ENCODE data around the gene LGALS1.
"Not testable (repeated sequence)": the region's sequence is repeated elsewhere in the genome, so short reads cannot be mapped to it uniquely, and the experiment has no call there.

LGALS1 gene

DNA sequence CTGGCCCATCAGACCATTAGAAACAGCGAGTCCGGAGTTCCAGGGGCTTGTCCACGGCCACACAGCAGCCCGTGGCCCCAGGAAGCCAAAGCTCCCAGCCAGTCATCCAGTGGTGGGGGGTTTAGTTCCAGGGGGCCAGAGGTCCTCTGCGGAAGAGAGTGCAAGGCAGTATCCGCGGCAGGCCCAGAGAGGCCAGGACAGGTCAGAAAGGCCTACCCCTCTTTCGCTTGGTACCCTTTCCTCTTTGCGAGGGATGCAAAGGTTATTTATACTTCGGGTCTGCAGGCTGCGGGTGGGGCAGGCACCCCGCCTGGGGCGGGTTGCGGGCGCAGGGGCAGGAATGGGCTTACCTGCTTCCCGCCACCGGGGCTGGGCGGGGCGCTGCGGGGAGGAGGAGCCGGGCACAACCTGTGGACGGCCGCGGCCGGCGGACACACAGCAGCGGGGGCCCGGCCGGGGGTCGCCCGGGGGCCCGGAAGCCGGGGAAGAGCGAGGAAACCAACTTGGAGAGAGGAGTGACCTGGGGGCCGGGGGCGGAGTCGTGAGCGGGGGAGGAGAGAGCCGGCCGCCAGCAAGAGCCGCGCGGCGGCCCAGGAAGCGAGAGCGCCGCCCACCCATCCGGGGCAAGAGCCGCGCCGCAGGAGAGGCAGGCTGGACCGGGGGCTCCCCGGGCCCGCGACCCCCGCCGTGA, 36.2 kb upstream of the LGALS1 start, which contains the start of gene SH3BP1:
SH3BP1 (plus strand) TSS at position 600 of the 691 bp plus-strand sequence. CDS start 119 bp downstream, outside the sequence.
- DNase-seq (ENCODE audit: low spot score), result peak; percentile 79

DNA sequence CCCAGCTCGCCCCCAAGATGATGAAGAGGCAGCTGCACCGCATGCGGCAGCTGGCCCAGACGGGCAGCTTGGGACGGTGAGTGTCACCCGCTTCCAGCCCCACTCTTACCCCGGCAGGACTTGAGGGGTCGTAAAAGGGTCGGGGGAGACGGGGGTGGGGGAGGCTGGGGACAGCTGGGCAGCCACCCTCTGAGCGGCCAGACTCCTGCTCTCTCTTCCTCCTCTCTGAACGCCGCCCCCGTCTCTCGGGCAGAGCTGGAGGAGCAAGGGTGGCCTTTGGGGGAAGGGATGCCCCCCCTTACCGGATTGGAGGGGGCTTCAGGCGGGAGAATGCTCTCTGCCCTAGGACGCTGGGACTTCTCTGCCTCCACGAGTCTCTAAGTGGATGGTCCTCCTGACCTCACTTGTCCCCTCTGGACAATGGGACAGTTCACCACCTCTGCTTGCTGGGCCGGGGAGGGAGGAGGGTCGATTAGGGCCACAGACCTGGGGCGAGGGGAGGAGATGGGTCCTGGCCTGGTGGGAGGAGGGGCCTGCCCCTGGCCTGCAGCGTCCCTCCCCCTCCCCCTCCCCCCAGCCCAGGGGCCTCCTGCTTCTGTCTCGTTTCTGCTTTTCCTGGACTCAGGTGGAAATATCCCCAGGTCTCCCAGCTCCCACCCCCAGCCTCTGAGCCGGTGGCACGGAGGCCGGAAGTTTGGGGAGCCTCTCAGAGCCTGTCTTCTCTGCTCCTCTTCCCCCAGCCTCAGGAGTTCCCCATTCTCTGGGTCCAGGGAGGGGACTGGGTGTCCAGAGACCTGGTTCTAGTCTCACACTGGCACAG, 35.5 kb upstream of the LGALS1 start:
- no peak for DNase-seq (ENCODE audit: low spot score)

DNA sequence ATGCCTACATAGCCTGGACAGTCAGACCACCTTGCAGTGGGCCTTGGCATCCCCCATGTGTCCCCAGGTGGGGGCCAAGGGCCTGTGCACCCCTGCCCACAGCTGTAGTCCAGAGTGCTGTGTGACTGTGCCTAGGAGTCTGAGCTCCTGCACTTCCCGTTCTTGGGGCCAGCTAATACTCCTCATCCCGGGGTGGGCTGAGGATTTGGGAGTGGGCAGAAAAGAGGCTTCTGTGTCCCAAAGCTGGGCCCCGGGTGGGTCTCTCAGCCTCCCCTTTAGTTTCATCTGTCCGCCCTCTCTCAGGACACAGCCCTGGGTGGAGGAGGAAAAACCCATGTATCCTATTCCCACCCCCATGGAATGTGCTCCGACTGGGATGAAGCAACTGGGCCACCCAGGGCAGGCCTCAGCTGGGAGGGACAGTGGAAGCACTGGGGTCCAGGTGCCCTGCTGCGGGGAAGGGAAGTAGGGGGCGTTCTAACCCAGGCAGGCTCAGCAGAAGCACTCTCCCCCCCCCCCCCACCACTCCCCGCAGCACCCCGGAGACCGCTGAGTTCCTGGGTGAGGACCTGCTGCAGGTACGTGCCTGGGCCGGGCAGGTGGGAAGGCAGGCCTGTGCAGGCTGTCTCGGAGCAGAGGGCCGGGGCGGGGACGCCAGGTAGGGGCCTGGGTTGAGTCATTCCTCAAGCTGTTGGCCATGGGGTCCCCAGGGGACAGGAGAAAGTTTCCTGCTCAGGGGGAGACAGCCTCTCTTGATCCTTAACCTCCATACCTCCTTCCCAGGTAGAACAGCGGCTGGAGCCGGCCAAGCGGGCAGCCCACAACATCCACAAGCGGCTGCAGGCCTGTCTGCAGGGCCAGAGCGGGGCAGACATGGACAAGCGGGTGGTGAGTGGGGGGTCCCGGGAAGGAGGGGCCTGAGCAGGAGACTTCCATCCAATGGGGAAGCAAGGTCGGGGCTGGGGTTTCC, 34.6 kb upstream of the LGALS1 start:
- no peak for DNase-seq (ENCODE audit: low spot score)

DNA sequence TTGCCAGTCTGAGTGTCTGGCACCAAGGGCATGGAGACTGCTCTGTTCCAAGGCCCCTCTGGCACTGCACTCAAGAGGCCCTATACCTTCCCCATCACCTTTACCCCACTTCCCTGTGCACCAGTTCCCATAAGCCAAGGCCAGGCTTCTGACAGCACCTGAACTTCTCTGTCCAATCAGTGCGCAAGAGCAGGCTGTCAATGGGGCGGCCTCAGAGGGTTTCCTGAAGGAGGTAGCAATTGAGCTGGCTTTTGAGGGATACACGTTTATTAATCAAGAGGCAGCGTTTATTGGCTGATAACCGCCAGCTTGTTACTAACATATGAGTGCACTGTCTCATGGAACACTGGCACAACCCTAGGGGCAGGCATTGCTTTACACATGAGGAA, 33.9 kb upstream of the LGALS1 start:
- no peak for DNase-seq (ENCODE audit: low spot score)

DNA sequence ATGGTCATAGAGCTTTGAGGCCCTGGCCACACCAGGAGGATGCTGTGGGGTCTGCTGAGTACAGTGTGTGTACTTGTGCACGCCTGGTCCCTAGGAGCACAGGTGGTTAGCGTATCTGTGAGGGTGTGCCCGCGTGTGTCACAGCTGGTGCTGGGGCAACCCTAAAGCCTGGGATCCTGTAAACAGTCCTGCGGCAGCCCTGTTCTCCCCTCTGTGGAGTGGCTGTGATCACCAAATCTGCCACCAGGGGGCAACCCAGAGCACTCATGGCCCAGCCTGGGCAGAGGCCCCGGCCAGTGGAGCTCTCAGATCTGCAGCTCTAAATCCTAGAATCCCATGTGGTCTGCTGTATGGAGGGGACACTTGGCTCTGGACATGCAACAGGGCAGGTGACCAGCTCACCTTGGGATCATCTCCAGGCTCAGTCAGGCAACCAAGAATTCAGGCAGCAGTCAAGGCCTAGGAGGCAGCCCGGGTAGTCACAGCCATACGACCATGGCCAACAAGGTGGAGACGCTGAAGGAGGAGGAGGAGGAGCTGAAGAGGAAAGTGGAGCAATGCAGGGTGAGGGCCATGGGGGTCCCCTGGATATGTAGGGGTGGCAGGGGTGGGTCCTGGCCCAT, 32.1 kb upstream of the LGALS1 start:
- DNase-seq (ENCODE audit: low spot score), result peak; percentile 92

DNA sequence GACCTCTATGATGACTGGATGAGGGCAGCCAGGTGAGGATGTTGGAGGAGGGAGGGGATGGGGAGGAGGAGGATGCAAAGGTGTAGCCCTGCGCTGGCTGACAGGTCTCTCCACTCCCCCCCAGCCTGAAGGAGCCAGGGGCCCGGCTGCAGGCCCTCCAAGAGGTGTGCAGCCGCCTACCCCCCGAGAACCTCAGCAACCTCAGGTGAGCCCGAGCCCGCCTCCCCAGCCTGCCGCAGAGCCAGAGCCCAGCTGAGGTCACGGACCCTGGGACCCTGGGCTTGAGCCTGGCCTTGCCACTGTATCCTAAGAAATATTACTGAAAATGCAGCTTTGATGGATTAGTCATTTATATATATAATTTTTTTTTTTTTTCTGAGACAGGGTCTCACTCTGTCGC, 28.1 kb upstream of the LGALS1 start:
- no peak for DNase-seq (ENCODE audit: low spot score)

DNA sequence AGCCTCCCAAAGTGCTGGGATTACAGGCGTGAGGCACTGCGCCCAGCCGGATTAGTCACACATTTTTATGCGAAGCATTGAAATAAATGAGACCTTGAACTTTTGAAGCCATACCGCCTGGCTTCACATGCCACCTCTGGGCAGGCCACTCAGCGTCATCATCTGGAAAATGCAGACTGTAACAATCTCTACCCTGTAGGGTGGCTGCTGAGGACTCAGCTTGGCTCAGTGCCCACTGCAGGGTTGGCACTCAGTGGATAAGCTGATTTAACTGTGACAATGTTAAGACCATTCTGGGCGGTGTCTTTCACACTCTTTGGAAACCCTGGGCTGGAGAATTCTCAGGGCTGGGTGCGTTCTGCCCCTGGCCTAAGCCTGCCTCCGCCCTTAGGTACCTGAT, 27.5 kb upstream of the LGALS1 start:
- DNase-seq (ENCODE audit: low spot score), result no peak

- no peak for DNase-seq (ENCODE audit: low spot score)
Observed at GRCh38 chr22:37650463-37651136, 24.8 kb upstream of the LGALS1 start.

DNA sequence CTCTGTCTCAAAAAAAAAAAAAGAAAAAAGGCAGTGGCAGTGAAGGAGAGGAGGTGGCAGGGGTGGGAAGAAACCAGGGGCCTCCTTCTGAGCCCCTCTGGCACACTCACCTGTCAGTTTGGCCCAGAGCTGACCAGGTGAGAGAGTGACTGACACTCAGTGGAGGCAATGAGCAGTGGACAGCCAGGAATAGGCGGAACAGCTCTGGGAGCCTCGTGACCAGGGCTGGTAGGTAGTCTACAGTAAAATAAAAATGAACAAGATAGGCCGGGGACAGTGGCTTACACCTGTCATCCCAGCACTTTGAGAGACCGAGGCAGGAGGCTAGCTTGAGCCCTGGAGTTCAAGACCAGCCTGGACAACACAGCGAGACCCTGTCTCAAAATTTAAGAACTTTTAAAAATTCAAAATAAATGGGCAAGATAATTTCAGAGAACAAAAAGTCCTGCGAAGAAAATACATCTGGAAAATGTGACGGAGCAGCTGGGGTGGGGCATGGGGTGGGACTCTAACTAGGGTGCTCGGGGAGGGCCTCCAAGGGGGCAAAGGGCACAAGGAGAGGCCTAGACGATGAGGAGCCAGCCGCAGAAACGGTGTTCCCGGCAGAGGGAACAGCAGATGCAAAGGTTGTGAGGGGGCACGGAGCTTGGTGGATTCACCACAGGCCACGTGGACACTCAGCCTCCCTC, 20.7 kb upstream of the LGALS1 start:
- no peak for DNase-seq (ENCODE audit: low spot score)

- no peak for DNase-seq (ENCODE audit: low spot score)
Observed at GRCh38 chr22:37655252-37655563, 20.2 kb upstream of the LGALS1 start.

DNA sequence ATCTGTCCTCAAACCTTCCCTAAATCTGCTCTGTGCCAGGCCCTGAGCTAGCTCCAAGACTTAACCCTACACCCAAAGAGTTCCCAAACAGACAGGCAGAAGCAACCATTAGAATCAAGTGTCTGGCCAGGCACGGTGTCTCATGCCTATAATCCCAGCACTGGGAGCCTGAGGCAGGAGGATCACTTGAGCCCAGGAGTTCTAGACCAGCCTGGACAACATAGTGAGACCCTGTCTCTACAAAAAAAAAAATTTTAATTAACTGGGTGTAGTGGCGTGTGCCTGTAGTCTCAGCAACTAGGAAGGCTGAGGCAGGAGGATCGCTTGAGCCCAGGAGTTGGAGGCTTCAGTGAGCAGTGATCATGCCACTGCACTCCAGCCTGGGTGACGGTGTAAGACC, 18.9 kb upstream of the LGALS1 start:
- not testable (repeated sequence) for DNase-seq (ENCODE audit: low spot score)

DNA sequence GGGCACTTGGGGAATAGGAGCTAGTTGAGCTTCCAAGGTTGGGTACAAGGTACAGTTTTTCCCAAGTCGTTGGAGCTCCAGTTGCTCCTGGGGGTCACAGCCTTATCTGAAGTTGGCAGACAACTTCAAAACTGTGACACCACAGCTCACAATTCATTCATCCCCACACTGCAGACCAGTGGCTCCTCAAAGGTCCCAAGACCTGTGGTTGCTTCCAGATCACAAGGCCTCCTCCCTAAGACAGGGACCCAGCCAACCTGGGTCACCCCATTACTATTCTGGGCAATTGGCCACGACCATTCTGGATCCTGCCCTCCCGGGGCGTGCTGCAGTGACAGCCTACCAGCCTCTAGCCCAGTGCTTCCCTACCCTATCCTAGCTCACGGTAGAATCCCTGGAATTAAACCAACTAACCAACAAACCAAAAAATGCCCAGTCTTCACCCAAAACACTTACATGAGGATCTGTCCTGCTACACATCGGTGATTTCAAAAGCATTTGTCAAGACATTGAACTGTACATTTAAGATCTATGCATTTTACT, 17.8 kb upstream of the LGALS1 start:
- no peak for DNase-seq (ENCODE audit: low spot score)

- peak; percentile 99 for DNase-seq (ENCODE audit: low spot score)
Observed at GRCh38 chr22:37658133-37659065, 17.0 kb upstream of the LGALS1 start, which contains the start of gene PDXP. Gene PDXP (plus strand): TSS chr22:37658723. CDS start chr22:37658783, 60 bp downstream.

DNA sequence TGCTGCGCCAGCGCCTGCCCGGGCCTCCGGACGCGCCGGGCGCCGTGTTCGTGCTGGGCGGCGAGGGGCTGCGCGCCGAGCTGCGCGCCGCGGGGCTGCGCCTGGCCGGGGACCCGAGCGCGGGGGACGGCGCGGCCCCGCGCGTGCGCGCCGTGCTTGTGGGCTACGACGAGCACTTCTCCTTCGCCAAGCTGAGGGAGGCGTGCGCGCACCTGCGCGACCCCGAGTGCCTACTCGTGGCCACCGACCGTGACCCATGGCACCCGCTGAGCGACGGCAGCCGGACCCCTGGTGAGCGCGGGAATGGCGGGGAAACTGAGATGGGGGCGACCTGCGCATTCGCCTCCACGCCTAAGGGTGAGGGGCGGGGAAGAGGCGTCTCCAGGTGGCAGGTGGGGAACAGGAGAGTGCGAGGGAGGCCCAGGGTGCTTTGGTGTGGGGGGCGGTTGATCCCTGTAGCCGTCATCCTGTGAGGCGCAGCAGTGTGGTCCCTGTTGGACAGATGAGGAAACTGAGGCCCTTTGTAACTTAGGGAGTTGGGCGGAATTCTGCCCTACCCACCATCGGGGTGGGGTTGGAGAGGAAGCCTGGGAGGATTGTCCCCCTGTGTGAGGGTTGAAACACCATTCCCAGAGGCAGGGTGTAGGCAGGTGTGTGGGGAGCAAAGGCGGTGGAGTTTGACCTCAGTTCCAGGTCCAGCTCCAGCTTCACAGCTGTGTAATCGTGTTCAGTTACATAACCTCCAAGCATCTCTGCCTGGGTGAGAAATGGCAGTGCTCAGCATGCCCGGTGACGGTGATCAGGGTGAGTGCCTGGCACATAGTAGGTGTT, 16.2 kb upstream of the LGALS1 start:
- DNase-seq (ENCODE audit: low spot score), result peak; percentile 31

GRCh38 chr22:37659897-37660708, 15.3 kb upstream of the LGALS1 start:
- DNase-seq (ENCODE audit: low spot score), result no peak

GRCh38 chr22:37660709-37661045, 14.8 kb upstream of the LGALS1 start:
- no peak for DNase-seq (ENCODE audit: low spot score)

DNA sequence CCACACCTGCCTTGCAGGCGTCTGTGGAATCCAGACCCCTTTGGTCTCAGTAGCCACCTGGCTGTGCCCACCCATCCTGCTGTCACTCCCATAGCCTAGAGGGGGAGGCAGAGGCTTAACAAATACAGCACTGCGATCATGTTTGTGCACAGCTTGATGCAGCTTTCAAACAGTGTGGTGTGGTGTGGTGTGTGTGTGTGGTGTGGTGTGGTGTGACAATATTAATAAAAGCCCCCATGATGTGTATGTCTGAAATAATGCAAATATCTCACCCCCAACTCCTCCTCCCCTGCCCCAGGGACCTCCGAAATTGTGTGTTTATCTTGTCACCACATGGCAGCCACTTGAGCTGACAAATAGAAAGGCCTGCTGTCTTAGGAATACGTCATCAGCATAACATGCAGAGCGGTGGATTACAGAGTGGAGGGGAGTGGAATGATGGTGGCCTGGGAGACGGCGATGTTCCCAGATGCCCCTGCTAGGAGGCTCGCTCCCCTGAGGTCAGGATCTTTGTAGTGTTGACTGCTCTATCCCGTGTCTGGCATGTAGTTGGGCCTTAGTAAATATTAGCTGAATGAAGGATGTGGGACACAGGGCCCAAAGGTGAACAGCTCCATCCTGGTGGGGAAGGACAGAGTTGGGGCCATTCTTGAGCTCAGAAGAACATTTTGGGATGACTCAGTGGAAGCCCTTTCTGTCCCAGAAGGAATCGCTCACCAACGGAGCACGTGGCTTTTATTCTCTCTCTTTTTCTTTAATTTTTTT, 14.1 kb upstream of the LGALS1 start:
- DNase-seq (ENCODE audit: low spot score), result peak; percentile 60
